ENCODE data around the gene CCNY. TPM values are rescaled to one million over a fixed set of nuclear protein-coding genes. Genes with fewer than 3 reads are reported as not detected.

Gene CCNY
- total RNA-seq, 4 donors from 2014 or later, result 22.4 to 35.1 (median 29.9) TPM

DNA sequence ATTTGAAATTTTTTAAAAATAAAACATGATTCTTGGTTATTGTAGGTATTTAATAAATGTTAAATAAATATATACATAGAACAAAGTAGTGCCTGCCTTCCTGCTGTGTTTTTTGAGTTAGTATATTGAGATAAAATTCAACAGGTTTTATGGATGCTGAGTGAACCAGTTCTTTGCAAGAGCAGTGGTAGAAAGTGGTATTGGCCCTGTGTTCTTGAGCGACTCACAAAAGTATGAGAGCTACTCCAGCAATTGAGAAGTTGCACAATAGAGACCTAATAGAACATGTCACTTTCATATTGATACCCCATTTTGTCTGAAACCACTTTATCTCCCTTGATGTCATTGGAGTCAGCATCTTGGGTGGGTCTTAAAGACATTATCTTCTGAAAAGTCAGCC lies 236.3 kb downstream of the CCNY start:
- H3K36me3 ChIP-seq, result peaks cover 37% of the 10 kb centered on the region
- 92% methylated on average over 1 of the region's 1 CpG for WGBS
- TF ChIP-seq POLR2AphosphoS5 (IDR thresholded peaks at IDR 0.05), result no peak
- TF ChIP-seq, protein P1, sequence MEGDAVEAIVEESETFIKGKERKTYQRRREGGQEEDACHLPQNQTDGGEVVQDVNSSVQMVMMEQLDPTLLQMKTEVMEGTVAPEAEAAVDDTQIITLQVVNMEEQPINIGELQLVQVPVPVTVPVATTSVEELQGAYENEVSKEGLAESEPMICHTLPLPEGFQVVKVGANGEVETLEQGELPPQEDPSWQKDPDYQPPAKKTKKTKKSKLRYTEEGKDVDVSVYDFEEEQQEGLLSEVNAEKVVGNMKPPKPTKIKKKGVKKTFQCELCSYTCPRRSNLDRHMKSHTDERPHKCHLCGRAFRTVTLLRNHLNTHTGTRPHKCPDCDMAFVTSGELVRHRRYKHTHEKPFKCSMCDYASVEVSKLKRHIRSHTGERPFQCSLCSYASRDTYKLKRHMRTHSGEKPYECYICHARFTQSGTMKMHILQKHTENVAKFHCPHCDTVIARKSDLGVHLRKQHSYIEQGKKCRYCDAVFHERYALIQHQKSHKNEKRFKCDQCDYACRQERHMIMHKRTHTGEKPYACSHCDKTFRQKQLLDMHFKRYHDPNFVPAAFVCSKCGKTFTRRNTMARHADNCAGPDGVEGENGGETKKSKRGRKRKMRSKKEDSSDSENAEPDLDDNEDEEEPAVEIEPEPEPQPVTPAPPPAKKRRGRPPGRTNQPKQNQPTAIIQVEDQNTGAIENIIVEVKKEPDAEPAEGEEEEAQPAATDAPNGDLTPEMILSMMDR (IDR thresholded peaks at IDR 0.05), result no peak
- no peaks in the 10 kb centered on the region for H3K27me3 ChIP-seq
- H3K9me3 ChIP-seq, result no peaks in the 10 kb centered on the region
- no peak for DNase-seq (ENCODE audit: low spot score in 2 of 2)
- H3K4me1 ChIP-seq, result no peaks in the 10 kb centered on the region
- H3K27ac ChIP-seq, result no peak overlapping the region
- H3K4me3 ChIP-seq, result no peak overlapping the region

DNA sequence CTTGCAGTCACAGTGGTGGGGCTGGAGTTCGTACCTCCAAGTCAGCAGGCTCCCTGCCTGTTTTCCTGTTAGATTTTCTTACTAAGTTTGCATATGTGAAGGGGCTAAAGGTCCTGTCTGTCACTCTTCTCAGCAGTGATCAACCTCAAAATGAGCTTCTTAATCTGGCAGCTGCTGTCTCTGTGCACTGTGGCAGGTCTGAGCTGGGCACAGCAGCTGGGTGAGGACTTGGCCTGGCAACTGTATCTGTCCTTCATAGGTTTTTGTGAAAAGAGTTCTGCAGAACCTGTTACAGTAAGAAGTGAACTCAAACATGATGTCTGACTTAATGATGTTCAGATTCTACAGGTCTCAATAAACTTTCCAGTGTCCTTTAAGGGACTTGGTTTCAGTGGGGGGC lies 237.5 kb downstream of the CCNY start:
- no peak for DNase-seq (ENCODE audit: low spot score in 2 of 2)
- Histone ChIP-seq H3K36me3 (peaks cover 24% of the 10 kb centered on the region), H3K27ac (no peak overlapping the region), H3K9me3 (no peaks in the 10 kb centered on the region), H3K4me3 (no peak overlapping the region), H3K4me1 (peaks cover 5% of the 10 kb centered on the region), H3K27me3 (no peaks in the 10 kb centered on the region)
- WGBS, result 71% methylated on average over 1 of the region's 1 CpG
- TF ChIP-seq POLR2A (IDR thresholded peaks at IDR 0.05) (no peak), EP300 (IDR thresholded peaks at IDR 0.05) (no peak), POLR2AphosphoS5 (IDR thresholded peaks at IDR 0.05) (no peak)
- TF ChIP-seq, protein P1 (IDR thresholded peaks at IDR 0.05), result no peak

DNA sequence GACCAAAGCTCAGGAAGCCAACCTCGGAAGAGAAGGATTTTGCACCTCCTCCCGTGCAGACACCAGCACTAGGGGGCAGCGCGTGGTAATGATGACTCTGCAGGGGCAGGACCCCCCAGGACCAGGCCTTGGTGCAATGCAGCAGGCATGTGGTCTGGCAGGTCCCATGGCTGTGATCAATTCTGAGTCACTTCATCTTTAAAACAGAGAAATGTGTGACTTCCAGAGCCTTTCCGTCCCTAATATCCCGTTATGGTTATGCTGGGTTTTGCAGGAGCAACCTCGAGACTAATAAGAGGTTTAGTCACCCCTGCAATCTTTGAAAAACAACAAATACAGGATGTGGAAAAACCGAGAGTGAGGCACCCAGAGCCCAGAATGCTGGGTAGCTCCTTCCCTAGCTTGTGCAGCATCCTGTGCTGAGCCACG lies 238.6 kb downstream of the CCNY start:
- no peaks in the 10 kb centered on the region for H3K9me3 ChIP-seq
- no peak overlapping the region for H3K27ac ChIP-seq
- WGBS, result 86% methylated on average over 5 of the region's 9 CpGs
- peaks cover 5% of the 10 kb centered on the region for H3K4me1 ChIP-seq
- no peak for DNase-seq (ENCODE audit: low spot score in 2 of 2)
- TF ChIP-seq POLR2A (IDR thresholded peaks at IDR 0.05), result no peak
- no peak for TF ChIP-seq POLR2AphosphoS5 (IDR thresholded peaks at IDR 0.05)
- TF ChIP-seq, protein P1 (IDR thresholded peaks at IDR 0.05), result no peak
- no peak for TF ChIP-seq EP300 (IDR thresholded peaks at IDR 0.05)
- no peaks in the 10 kb centered on the region for H3K27me3 ChIP-seq
- H3K4me3 ChIP-seq, result no peak overlapping the region
- H3K36me3 ChIP-seq, result peaks cover 16% of the 10 kb centered on the region

DNA sequence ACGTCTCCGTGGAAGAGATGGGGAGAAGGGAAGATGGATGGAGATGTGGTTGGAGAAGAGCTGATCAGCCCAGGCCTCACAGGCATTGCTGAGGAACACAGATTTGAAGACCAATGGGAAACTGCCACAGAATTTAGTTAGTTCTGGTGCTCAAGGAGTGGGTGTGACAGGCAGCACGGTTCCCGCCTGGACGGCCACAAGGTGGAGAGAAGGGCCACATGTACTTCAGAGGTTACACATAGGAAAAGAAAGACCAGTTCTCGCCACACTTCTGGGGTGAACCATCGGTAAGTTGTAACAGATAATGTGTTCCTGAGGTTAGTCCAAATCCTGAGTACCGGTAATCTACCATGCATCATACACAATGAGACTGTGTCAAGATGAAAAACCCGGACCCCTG lies 239.3 kb downstream of the CCNY start:
- no peak for TF ChIP-seq EP300 (IDR thresholded peaks at IDR 0.05)
- TF ChIP-seq, protein P1 (IDR thresholded peaks at IDR 0.05), result no peak
- TF ChIP-seq POLR2A (IDR thresholded peaks at IDR 0.05), result no peak
- TF ChIP-seq POLR2AphosphoS5 (IDR thresholded peaks at IDR 0.05), result no peak
- no peak overlapping the region for H3K27ac ChIP-seq
- peaks cover 14% of the 10 kb centered on the region for H3K36me3 ChIP-seq
- H3K27me3 ChIP-seq, result no peaks in the 10 kb centered on the region
- WGBS, result 98% methylated on average over 9 of the region's 9 CpGs
- H3K9me3 ChIP-seq, result no peaks in the 10 kb centered on the region
- H3K4me1 ChIP-seq, result peaks cover 5% of the 10 kb centered on the region
- H3K4me3 ChIP-seq, result no peak overlapping the region
- DNase-seq (ENCODE audit: low spot score in 2 of 2), result no peak

DNA sequence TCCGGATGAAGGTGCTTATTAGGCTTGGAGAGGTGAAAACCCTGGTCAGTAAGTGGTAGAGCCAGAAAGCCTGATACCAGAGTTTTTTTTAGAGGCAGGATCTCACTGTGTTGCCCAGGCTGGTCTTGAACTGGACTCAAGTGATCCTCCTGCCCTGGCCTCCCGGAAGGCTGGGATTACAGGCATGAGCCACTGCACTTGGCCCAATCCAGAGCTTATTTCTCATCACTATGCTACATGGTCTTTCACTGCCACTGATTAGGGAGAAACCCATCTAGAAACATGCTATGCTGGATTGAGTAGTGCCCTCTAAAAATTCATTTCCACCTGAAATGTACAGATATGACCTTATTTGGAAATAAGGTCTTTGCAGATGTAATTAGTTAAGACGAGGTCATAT lies 240.4 kb downstream of the CCNY start:
- peaks cover 12% of the 10 kb centered on the region for H3K36me3 ChIP-seq
- H3K4me3 ChIP-seq, result no peak overlapping the region
- TF ChIP-seq, protein P1 (IDR thresholded peaks at IDR 0.05), result no peak
- no peak for TF ChIP-seq POLR2AphosphoS5 (IDR thresholded peaks at IDR 0.05)
- TF ChIP-seq POLR2A (IDR thresholded peaks at IDR 0.05), result no peak
- no peak for TF ChIP-seq EP300 (IDR thresholded peaks at IDR 0.05)
- DNase-seq (ENCODE audit: low spot score in 2 of 2), result no peak
- H3K27me3 ChIP-seq, result no peaks in the 10 kb centered on the region
- WGBS, result 95% methylated on average over 3 of the region's 3 CpGs
- no peaks in the 10 kb centered on the region for H3K9me3 ChIP-seq
- H3K27ac ChIP-seq, result no peak overlapping the region
- H3K4me1 ChIP-seq, result peaks cover 5% of the 10 kb centered on the region

All from suprapubic skin (tissue), 4 donors.